ENCODE data around the gene GNB5.

DNA sequence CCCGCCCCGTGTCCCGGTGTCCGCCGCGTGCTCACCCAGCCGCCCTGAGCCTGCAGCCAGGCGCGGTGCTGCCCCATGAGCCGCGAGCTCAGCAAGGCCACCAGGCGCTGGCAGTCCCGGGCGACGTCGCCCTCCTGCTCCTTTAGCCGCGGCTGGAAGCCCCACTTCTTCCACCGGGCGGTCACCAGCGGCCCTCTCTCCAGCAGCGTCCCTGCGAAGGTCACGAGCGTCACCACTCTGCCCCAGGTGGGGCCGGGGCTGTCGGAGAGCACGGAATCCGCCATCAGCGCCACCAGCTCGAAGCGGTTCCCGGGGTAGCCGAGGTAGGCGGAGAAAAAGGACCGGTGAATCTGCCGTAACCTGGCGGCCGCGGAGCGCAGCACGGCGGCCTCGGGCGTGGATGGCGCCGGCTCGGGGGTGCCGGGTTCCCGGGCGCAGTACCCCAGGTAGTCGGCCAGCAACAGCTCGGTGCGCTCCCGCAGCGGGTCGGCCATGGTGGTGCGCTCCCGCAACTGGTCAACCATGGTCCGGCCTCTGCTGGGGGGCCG is 78.9 kb downstream of the GNB5 start:
- TF ChIP-seq, protein P1, sequence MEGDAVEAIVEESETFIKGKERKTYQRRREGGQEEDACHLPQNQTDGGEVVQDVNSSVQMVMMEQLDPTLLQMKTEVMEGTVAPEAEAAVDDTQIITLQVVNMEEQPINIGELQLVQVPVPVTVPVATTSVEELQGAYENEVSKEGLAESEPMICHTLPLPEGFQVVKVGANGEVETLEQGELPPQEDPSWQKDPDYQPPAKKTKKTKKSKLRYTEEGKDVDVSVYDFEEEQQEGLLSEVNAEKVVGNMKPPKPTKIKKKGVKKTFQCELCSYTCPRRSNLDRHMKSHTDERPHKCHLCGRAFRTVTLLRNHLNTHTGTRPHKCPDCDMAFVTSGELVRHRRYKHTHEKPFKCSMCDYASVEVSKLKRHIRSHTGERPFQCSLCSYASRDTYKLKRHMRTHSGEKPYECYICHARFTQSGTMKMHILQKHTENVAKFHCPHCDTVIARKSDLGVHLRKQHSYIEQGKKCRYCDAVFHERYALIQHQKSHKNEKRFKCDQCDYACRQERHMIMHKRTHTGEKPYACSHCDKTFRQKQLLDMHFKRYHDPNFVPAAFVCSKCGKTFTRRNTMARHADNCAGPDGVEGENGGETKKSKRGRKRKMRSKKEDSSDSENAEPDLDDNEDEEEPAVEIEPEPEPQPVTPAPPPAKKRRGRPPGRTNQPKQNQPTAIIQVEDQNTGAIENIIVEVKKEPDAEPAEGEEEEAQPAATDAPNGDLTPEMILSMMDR (IDR thresholded peaks at IDR 0.05) = no peak
- TF ChIP-seq, protein P2, sequence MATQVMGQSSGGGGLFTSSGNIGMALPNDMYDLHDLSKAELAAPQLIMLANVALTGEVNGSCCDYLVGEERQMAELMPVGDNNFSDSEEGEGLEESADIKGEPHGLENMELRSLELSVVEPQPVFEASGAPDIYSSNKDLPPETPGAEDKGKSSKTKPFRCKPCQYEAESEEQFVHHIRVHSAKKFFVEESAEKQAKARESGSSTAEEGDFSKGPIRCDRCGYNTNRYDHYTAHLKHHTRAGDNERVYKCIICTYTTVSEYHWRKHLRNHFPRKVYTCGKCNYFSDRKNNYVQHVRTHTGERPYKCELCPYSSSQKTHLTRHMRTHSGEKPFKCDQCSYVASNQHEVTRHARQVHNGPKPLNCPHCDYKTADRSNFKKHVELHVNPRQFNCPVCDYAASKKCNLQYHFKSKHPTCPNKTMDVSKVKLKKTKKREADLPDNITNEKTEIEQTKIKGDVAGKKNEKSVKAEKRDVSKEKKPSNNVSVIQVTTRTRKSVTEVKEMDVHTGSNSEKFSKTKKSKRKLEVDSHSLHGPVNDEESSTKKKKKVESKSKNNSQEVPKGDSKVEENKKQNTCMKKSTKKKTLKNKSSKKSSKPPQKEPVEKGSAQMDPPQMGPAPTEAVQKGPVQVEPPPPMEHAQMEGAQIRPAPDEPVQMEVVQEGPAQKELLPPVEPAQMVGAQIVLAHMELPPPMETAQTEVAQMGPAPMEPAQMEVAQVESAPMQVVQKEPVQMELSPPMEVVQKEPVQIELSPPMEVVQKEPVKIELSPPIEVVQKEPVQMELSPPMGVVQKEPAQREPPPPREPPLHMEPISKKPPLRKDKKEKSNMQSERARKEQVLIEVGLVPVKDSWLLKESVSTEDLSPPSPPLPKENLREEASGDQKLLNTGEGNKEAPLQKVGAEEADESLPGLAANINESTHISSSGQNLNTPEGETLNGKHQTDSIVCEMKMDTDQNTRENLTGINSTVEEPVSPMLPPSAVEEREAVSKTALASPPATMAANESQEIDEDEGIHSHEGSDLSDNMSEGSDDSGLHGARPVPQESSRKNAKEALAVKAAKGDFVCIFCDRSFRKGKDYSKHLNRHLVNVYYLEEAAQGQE (IDR thresholded peaks at IDR 0.05; ENCODE audit: insufficient read depth in 1 of 2, low read depth in 2 of 2, low read length in 1 of 2) = no peak

Measured in Panc1 (cell line).